Panc1 (cell line): ENCODE data around the gene FGFBP1. TPM values are rescaled to one million over a fixed set of nuclear protein-coding genes. Genes with fewer than 3 reads are reported as not detected.

ENCODE experiments used
- ATAC-seq: fragments of 200-7000 bp; cut with Tn5 transposase; 2 replicates; pipeline ENCODE4 v1.9.1; 2020; ENCODE audit warnings: mild to moderate bottlenecking, moderate library complexity
- BruUV-seq: library from RNA; stranded (reverse); fragments of 400-500 nt; replicated peaks from 2 replicates; lab custom pipeline; 2021; lab: Mats Ljungman, UMichigan
- CTCF ChIA-PET: fragments of 300-600 bp; sonication (Branson Sonifier 250); formaldehyde crosslinking; loops from one replicate; lab custom pipeline; 2022; ENCODE audit warnings: antibody characterized with exemption; lab: Charles Lee
- POLR2A ChIA-PET: fragments of 300-600 bp; sonication (Branson Sonifier 250); formaldehyde crosslinking; loops from one replicate; lab custom pipeline; 2022; ENCODE audit warnings: antibody characterized with exemption; lab: Charles Lee
- DNase-seq: peaks from one replicate; pipeline ENCODE4 v3.0.0-alpha.2; 2010; ENCODE audit warnings: low read depth, low spot score
- H3K27ac ChIP-seq: 2 replicates; pipeline ENCODE4 v1.5.1; 2011; ENCODE audit warnings: mild to moderate bottlenecking, low read length, inconsistent platforms
- H3K27me3 ChIP-seq: fragments of 200-500 bp; sonication (Bioruptor generic); 2 replicates; pipeline ENCODE4 v1.6.0; 2014; ENCODE audit warnings: low read length, inconsistent platforms; ENCODE audit not compliant: control insufficient read depth, insufficient read depth
- H3K36me3 ChIP-seq: fragments of 200-500 bp; sonication (Bioruptor generic); 2 replicates; pipeline ENCODE4 v1.5.1; 2014; ENCODE audit warnings: inconsistent platforms, mild to moderate bottlenecking, low read length, moderate library complexity; ENCODE audit not compliant: control insufficient read depth, insufficient read depth
- H3K4me1 ChIP-seq: 2 replicates; pipeline ENCODE4 v1.5.1; 2011; ENCODE audit warnings: inconsistent platforms, mild to moderate bottlenecking, low read length, moderate library complexity; ENCODE audit not compliant: control insufficient read depth, insufficient read depth
- H3K4me3 ChIP-seq, 2 experiments: 2 replicates each; pipeline ENCODE4 v1.5.1; 2011 to 2012; ENCODE audit warnings: low read depth in 2 of 2, low read length in 2 of 2, mild to moderate bottlenecking in 2 of 2, inconsistent platforms in 1 of 2, moderate library complexity in 1 of 2
- H3K9me3 ChIP-seq: fragments of 200-500 bp; sonication (Bioruptor generic); 2 replicates; pipeline ENCODE4 v1.5.1; 2014; ENCODE audit warnings: low read depth, mild to moderate bottlenecking, inconsistent platforms, low read length, moderate library complexity; ENCODE audit not compliant: control insufficient read depth, insufficient read depth
- POLR2AphosphoS5 ChIP-seq: IDR thresholded peaks from 2 replicates; pipeline ENCODE4 v1.6.1; 2012; ENCODE audit warnings: mild to moderate bottlenecking, low read depth, low read length, moderate library complexity
- SIN3A ChIP-seq: IDR thresholded peaks from 2 replicates; pipeline ENCODE4 v1.6.1; 2012; ENCODE audit warnings: low read depth, mild to moderate bottlenecking, low read length, moderate library complexity, borderline replicate concordance; ENCODE audit not compliant: insufficient read depth
- TCF7L2 ChIP-seq: IDR thresholded peaks from 2 replicates; pipeline ENCODE4 v1.6.1; 2011; ENCODE audit warnings: mild to moderate bottlenecking, low read depth, low read length, inconsistent platforms
- in situ Hi-C: cut with HindIII; loops from 2 replicates; pipeline ENCODE4 v1.10.0; 2016; ENCODE audit warnings: low sequenced_read_pairs, low pct_unique_long_range_greater_than_20kb
- intact Hi-C: fragments of 100-400 bp; cut with micrococcal nuclease; formaldehyde crosslinking; loops from one replicate; pipeline ENCODE4 v1.10.0; 2022; ENCODE audit not compliant: unreplicated experiment
- total RNA-seq: library from RNA; stranded (reverse); gene quantifications from one replicate; pipeline ENCODE4 v1.2.1, GENCODE V29; 2021; ENCODE audit not compliant: unreplicated experiment
- TF ChIP-seq, protein P1 (sequence below), 2 experiments: IDR thresholded peaks; 2 replicates each; pipeline ENCODE4 v1.6.1; 2011 to 2012; ENCODE audit warnings: low read depth in 2 of 2, control low read depth in 1 of 2, low read length in 1 of 2, mild to moderate bottlenecking in 1 of 2, moderate library complexity in 1 of 2; ENCODE audit not compliant: insufficient read depth in 1 of 2
- TF ChIP-seq, protein P2 (sequence below): fragments of 450-650 bp; IDR thresholded peaks from 2 replicates; pipeline ENCODE4 v1.5.1; 2017; ENCODE audit warnings: mild to moderate bottlenecking

The FGFBP1 gene
- total RNA-seq, 1 experiment from 2014 or later: 0.39 TPM

DNA sequence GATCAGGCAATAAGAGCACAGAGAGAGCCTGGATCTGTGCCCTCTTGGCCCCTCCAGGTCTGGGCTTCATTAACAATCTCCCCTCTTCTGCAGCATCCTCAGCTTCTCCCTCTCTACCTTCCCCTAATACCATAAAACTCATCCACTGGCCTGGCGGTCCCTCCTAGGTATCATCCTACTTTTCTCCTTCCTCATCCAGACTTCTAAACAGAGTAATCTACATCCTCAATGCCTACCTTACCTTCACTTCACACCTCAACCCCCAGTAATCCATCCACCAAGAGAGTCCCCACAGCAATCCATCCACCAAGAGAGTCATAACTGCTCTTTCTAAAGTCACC lies 17.0 kb downstream of the FGFBP1 start:
- H3K9me3 ChIP-seq: no peaks in the 10 kb centered on the region
- intact Hi-C loops (no loop called here), in situ Hi-C loops (no loop called here)
- ChIA-PET POLR2A (no interaction called here), CTCF (no interaction called here)
- peak; percentile 42; the same call in 1 of the 2 replicates for ATAC-seq
- H3K27me3 ChIP-seq: no peaks in the 10 kb centered on the region
- TF ChIP-seq TCF7L2: no peak
- TF ChIP-seq SIN3A: no peak
- TF ChIP-seq POLR2AphosphoS5: no peak
- TF ChIP-seq, protein P1, sequence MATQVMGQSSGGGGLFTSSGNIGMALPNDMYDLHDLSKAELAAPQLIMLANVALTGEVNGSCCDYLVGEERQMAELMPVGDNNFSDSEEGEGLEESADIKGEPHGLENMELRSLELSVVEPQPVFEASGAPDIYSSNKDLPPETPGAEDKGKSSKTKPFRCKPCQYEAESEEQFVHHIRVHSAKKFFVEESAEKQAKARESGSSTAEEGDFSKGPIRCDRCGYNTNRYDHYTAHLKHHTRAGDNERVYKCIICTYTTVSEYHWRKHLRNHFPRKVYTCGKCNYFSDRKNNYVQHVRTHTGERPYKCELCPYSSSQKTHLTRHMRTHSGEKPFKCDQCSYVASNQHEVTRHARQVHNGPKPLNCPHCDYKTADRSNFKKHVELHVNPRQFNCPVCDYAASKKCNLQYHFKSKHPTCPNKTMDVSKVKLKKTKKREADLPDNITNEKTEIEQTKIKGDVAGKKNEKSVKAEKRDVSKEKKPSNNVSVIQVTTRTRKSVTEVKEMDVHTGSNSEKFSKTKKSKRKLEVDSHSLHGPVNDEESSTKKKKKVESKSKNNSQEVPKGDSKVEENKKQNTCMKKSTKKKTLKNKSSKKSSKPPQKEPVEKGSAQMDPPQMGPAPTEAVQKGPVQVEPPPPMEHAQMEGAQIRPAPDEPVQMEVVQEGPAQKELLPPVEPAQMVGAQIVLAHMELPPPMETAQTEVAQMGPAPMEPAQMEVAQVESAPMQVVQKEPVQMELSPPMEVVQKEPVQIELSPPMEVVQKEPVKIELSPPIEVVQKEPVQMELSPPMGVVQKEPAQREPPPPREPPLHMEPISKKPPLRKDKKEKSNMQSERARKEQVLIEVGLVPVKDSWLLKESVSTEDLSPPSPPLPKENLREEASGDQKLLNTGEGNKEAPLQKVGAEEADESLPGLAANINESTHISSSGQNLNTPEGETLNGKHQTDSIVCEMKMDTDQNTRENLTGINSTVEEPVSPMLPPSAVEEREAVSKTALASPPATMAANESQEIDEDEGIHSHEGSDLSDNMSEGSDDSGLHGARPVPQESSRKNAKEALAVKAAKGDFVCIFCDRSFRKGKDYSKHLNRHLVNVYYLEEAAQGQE (IDR thresholded peaks at IDR 0.05; ENCODE audit: insufficient read depth in 1 of 2, low read depth in 2 of 2, low read length in 1 of 2): no peak
- TF ChIP-seq, protein P2, sequence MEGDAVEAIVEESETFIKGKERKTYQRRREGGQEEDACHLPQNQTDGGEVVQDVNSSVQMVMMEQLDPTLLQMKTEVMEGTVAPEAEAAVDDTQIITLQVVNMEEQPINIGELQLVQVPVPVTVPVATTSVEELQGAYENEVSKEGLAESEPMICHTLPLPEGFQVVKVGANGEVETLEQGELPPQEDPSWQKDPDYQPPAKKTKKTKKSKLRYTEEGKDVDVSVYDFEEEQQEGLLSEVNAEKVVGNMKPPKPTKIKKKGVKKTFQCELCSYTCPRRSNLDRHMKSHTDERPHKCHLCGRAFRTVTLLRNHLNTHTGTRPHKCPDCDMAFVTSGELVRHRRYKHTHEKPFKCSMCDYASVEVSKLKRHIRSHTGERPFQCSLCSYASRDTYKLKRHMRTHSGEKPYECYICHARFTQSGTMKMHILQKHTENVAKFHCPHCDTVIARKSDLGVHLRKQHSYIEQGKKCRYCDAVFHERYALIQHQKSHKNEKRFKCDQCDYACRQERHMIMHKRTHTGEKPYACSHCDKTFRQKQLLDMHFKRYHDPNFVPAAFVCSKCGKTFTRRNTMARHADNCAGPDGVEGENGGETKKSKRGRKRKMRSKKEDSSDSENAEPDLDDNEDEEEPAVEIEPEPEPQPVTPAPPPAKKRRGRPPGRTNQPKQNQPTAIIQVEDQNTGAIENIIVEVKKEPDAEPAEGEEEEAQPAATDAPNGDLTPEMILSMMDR: no peak
- no TSS peak for BruUV-seq
- no peak for DNase-seq
- H3K4me1 ChIP-seq: no peaks in the 10 kb centered on the region; the same call in 1 of the 2 replicates
- H3K4me3 ChIP-seq: no peak overlapping the region
- peak overlapping the region; percentile 39; the same call in 1 of the 2 replicates for H3K27ac ChIP-seq
- H3K36me3 ChIP-seq: no peaks in the 10 kb centered on the region

DNA sequence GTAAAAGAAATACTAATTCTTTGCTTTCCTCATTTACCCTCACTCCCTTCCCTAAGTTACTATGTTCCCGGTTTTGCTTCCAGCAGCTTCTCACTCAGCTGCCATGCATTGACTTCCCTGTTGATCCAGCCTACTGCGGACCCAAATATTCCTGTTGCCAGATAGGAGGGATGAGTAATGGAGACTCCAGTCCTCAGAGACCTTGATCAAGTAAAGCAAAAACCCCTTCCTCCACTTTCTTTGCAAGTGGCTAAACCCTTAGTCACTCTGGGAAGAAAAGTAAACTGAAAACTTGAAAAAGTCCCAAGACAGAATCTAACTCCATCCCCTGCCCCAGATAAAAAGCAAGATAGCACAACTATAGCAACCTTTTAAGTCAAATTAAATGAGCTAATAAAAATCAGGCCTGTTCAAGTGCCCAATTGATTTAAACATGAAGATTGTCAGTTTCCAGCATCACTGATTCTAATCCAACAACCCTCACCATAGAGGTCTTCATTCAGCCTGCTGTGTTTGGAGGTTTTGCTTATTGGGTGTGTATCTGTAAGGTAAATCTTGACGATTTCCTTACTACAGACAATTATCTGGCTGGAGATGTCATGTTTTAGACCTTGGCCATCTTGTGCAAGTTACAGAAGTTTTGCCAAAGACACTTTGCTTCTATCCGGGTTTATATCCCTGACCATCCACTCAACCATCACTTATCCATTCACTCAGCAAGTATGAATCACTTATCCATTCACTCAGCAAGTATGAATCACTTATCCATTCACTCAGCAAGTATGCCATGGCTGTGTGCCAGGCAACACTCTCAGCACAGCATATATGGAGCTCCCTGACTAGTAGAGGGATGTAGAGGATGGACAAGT lies 17.6 kb downstream of the FGFBP1 start:
- CTCF ChIA-PET: no interaction called here
- H3K27me3 ChIP-seq: no peaks in the 10 kb centered on the region
- no peaks in the 10 kb centered on the region; the same call in 1 of the 2 replicates for H3K4me1 ChIP-seq
- in situ Hi-C loops: no loop called here
- TF ChIP-seq POLR2AphosphoS5: peak; percentile 45; the same call in 1 of the 2 replicates
- TF ChIP-seq, protein P2: no peak
- H3K9me3 ChIP-seq: no peaks in the 10 kb centered on the region
- ATAC-seq: peak; percentile 97
- BruUV-seq: no TSS peak
- no peak overlapping the region for H3K4me3 ChIP-seq
- 0 out of 2 replicates have a peak overlapping the region, but pooled peaks have one; percentile 39 for H3K27ac ChIP-seq
- intact Hi-C loops: no loop called here
- H3K36me3 ChIP-seq: no peaks in the 10 kb centered on the region
- peak; percentile 79 for DNase-seq
- POLR2A ChIA-PET: no interaction called here
